IMR-90 (cell line): Measurements from ENCODE around the gene PSMD11. TPM values are rescaled to one million over a fixed set of nuclear protein-coding genes. Genes with fewer than 3 reads are reported as not detected.

Experiments used
- ATAC-seq: fragments of 200-7000 bp; cut with Tn5 transposase; 2 replicates; pipeline ENCODE4 v1.9.1; 2020; ENCODE audit warnings: low read depth, mild to moderate bottlenecking, moderate library complexity
- BruUV-seq: library from RNA; stranded (reverse); fragments of 400-500 nt; replicated peaks from 2 replicates; lab custom pipeline; 2021; lab: Mats Ljungman, UMichigan
- CTCF ChIA-PET: fragments of 300-600 bp; formaldehyde crosslinking; extraction: SDS; loops from one replicate; lab custom pipeline; 2021; ENCODE audit warnings: antibody characterized with exemption; lab: Yijun Ruan, JAX
- POLR2A ChIA-PET: fragments of 300-600 bp; sonication (Branson Sonifier 250); formaldehyde crosslinking; loops from one replicate; lab custom pipeline; 2022; ENCODE audit warnings: antibody characterized with exemption; ENCODE audit not compliant: unreplicated experiment; lab: Charles Lee
- DNase-seq: peaks from one replicate; pipeline ENCODE4 v3.0.0; 2013
- H2AFZ ChIP-seq: replicated peaks from 2 replicates; pipeline ENCODE3; 2013; ENCODE audit warnings: low read length, mild to moderate bottlenecking; ENCODE audit not compliant: poor library complexity
- H2AK5ac ChIP-seq: 2 replicates; pipeline ENCODE4 v1.6.1; 2013; ENCODE audit warnings: low read depth, low read length, inconsistent platforms
- H2AK9ac ChIP-seq: replicated peaks from 2 replicates; pipeline ENCODE3; 2013; ENCODE audit warnings: mild to moderate bottlenecking, low read depth, low read length, moderate library complexity; ENCODE audit not compliant: poor library complexity
- H2BK120ac ChIP-seq: 2 replicates; pipeline ENCODE4 v1.6.1; 2013; ENCODE audit warnings: low read depth, low read length, inconsistent platforms
- H2BK15ac ChIP-seq: 3 replicates; pipeline ENCODE4 v1.6.1; 2013; ENCODE audit warnings: low read depth, low read length, inconsistent platforms
- H2BK20ac ChIP-seq: 2 replicates; pipeline ENCODE4 v1.6.1; 2013; ENCODE audit warnings: low read depth, mild to moderate bottlenecking, inconsistent platforms, low read length, moderate library complexity
- H2BK5ac ChIP-seq: 2 replicates; pipeline ENCODE4 v1.6.1; 2013; ENCODE audit warnings: mild to moderate bottlenecking, low read depth, low read length, inconsistent platforms; ENCODE audit not compliant: poor library complexity, severe bottlenecking
- H3K14ac ChIP-seq: replicated peaks from 2 replicates; pipeline ENCODE4 v1.6.1; 2013; ENCODE audit warnings: low read depth, low read length, inconsistent platforms
- H3K18ac ChIP-seq: 2 replicates; pipeline ENCODE4 v1.6.1; 2013; ENCODE audit warnings: low read depth, low read length, control low read depth
- H3K23ac ChIP-seq: 2 replicates; pipeline ENCODE4 v1.6.1; 2013; ENCODE audit warnings: low read depth, low read length, inconsistent platforms
- H3K27ac ChIP-seq: 2 replicates; pipeline ENCODE4 v1.5.1; 2013; ENCODE audit warnings: mild to moderate bottlenecking, control low read depth, low read length; ENCODE audit not compliant: insufficient read depth
- H3K27me3 ChIP-seq: 2 replicates; pipeline ENCODE4 v1.6.1; 2013; ENCODE audit warnings: low read length; ENCODE audit not compliant: control insufficient read depth, insufficient read depth
- H3K36me3 ChIP-seq: 2 replicates; pipeline ENCODE4 v1.6.1; 2013; ENCODE audit warnings: low read length, mixed read lengths; ENCODE audit not compliant: control insufficient read depth, insufficient read depth
- H3K4ac ChIP-seq: 2 replicates; pipeline ENCODE4 v1.6.1; 2013; ENCODE audit warnings: low read depth, low read length, inconsistent platforms
- H3K4me1 ChIP-seq: 2 replicates; pipeline ENCODE4 v1.6.1; 2013; ENCODE audit warnings: low read length, mixed read lengths; ENCODE audit not compliant: control insufficient read depth, insufficient read depth
- H3K4me2 ChIP-seq: 2 replicates; pipeline ENCODE4 v1.6.1; 2013; ENCODE audit warnings: low read depth, mild to moderate bottlenecking, control low read depth, low read length, moderate library complexity
- H3K4me3 ChIP-seq: 2 replicates; pipeline ENCODE4 v1.5.1; 2013; ENCODE audit warnings: low read depth, mild to moderate bottlenecking, control low read depth, low read length, moderate library complexity; ENCODE audit not compliant: insufficient read depth
- H3K56ac ChIP-seq: 2 replicates; pipeline ENCODE4 v1.6.1; 2013; ENCODE audit warnings: low read length, inconsistent platforms; ENCODE audit not compliant: insufficient read depth; ENCODE audit errors: extremely low read depth
- H3K79me1 ChIP-seq, 2 experiments: 2 replicates each; pipeline ENCODE4 v1.6.1; 2013; ENCODE audit warnings: low read length in 2 of 2, inconsistent platforms in 1 of 2, low read depth in 1 of 2
- H3K9ac ChIP-seq: 2 replicates; pipeline ENCODE4 v1.6.1; 2013; ENCODE audit warnings: low read depth, low read length, control low read depth
- H3K9me1 ChIP-seq: 2 replicates; pipeline ENCODE4 v1.6.1; 2013; ENCODE audit warnings: low read length, inconsistent platforms; ENCODE audit not compliant: insufficient read depth
- H3K9me3 ChIP-seq: 2 replicates; pipeline ENCODE4 v1.6.1; 2013; ENCODE audit warnings: low read length; ENCODE audit not compliant: control insufficient read depth, insufficient read depth
- H4K20me1 ChIP-seq: 2 replicates; pipeline ENCODE4 v1.6.1; 2013; ENCODE audit warnings: low read length, inconsistent platforms; ENCODE audit not compliant: insufficient read depth
- H4K5ac ChIP-seq: 2 replicates; pipeline ENCODE4 v1.6.1; 2013; ENCODE audit warnings: mild to moderate bottlenecking, low read depth, low read length, control low read depth
- H4K8ac ChIP-seq, 2 experiments: 2 replicates each; pipeline ENCODE4 v1.6.1; 2013; ENCODE audit warnings: low read depth in 2 of 2, low read length in 2 of 2, control low read depth in 1 of 2, inconsistent platforms in 1 of 2
- H4K91ac ChIP-seq: 2 replicates; pipeline ENCODE4 v1.6.1; 2013; ENCODE audit warnings: low read depth, low read length, inconsistent platforms; ENCODE audit not compliant: insufficient read depth
- BHLHE40 ChIP-seq: fragments of 150-350 bp; IDR thresholded peaks from 2 replicates; pipeline ENCODE4 v1.6.1; 2016; ENCODE audit warnings: mild to moderate bottlenecking, low read depth, low read length
- MAFK ChIP-seq: IDR thresholded peaks from 2 replicates; pipeline ENCODE4 v1.6.1; 2012; ENCODE audit warnings: low read depth, low read length, improper control_type of control experiment
- MAZ ChIP-seq: IDR thresholded peaks from 2 replicates; pipeline ENCODE4 v1.6.1; 2012; ENCODE audit warnings: low read depth, mild to moderate bottlenecking, low read length, improper control_type of control experiment, moderate library complexity, borderline replicate concordance
- MXI1 ChIP-seq: IDR thresholded peaks from 2 replicates; pipeline ENCODE4 v1.6.1; 2012; ENCODE audit warnings: low read depth, mild to moderate bottlenecking, low read length, moderate library complexity, borderline replicate concordance
- RAD21 ChIP-seq: IDR thresholded peaks from 2 replicates; pipeline ENCODE4 v1.6.1; 2012; ENCODE audit warnings: low read length, improper control_type of control experiment
- RFX5 ChIP-seq: IDR thresholded peaks from 2 replicates; pipeline ENCODE4 v1.8.0; 2012; ENCODE audit warnings: low read depth, mild to moderate bottlenecking, low read length, moderate library complexity
- WGBS, 2 experiments: methylation state at CpG; one replicate each; pipeline versions ENCODE4 v1.1.5 to v1.1.7; 2013; ENCODE audit warnings: missing lambda C conversion rate in 2 of 2; ENCODE audit not compliant: insufficient read length in 1 of 2; ENCODE audit errors: extremely low coverage in 2 of 2; 5-methylcytosine and 5-hydroxymethylcytosine counted together
- dilution Hi-C: fragments of 300-500 bp; cut with HindIII; formaldehyde crosslinking; loops from one replicate; pipeline ENCODE4 v1.14.3; 2018; ENCODE audit warnings: low sequenced_read_pairs; ENCODE audit not compliant: unreplicated experiment
- in situ Hi-C: fragments of 300-500 bp; cut with MboI; formaldehyde crosslinking; loops from 3 replicates; pipeline ENCODE4 v1.14.3; 2019; ENCODE audit warnings: low sequenced_read_pairs, inconsistent platforms, mixed read lengths
- intact Hi-C: fragments of 100-400 bp; cut with micrococcal nuclease; formaldehyde crosslinking; loops from 2 replicates; pipeline ENCODE4 v1.10.0; 2022
- polyA plus RNA-seq, 3 experiments: library from polyadenylated mRNA; depleted of rRNA; stranded (reverse); fragments of >200 nt; gene quantifications; 2 replicates each; pipeline ENCODE4 v1.2.3, GENCODE V29; 2012; ENCODE audit warnings: low replicate concordance in 1 of 3
- total RNA-seq: library from RNA; depleted of rRNA; stranded (reverse); fragments of >200 nt; gene quantifications from 2 replicates; pipeline ENCODE4 v1.2.3, GENCODE V29; 2012
- TF ChIP-seq, protein P1 (sequence below): fragments of 150-350 bp; IDR thresholded peaks from 2 replicates; pipeline ENCODE4 v1.6.1; 2017; ENCODE audit warnings: mild to moderate bottlenecking, antibody characterized with exemption, low read length, low read depth

PSMD11 gene
- total and polyA plus RNA-seq, 2 of the 4 experiments (the other 2 are of a cell fraction) = 64.7 to 85.9 TPM

GRCh38 chr17:32484041-32484461 lies 39.7 kb downstream of the PSMD11 start:
- H3K9ac ChIP-seq = no peak overlapping the region
- H4K20me1 ChIP-seq = no peaks in the 10 kb centered on the region; the same call in 1 of the 2 replicates

More at GRCh38 chr17:32484041-32484461, 39.7 kb downstream of the PSMD11 start:
- 73% methylated on average over 3 of the region's 4 CpGs; no CpG with 5 or more reads in 1 of the 2 experiments for WGBS, 2 experiments
- H2AK5ac ChIP-seq = no peak overlapping the region
- H3K18ac ChIP-seq = no peak overlapping the region
- H3K27me3 ChIP-seq = no peaks in the 10 kb centered on the region
- ChIA-PET CTCF (interaction anchor here (0.8 kb wide), 1 partner anchor 271 kb away, joined by 3 read pairs; no protein-coding TSS in a partner anchor), POLR2A (no interaction called here)
- in situ Hi-C loops (loop anchor here (25.0 kb wide), 1 partner anchor 278 kb away; no protein-coding TSS in a partner anchor), intact Hi-C loops (no loop called here), dilution Hi-C loops (no loop called here)
- H3K4ac ChIP-seq = no peak overlapping the region
- peaks cover 25% of the 10 kb centered on the region for H3K36me3 ChIP-seq
- no peaks in the 10 kb centered on the region for H3K9me3 ChIP-seq
- no peak overlapping the region for H3K23ac ChIP-seq
- H3K4me2 ChIP-seq = no peak overlapping the region
- BruUV-seq = no TSS peak
- H2AFZ ChIP-seq = no peak overlapping the region
- DNase-seq = no peak
- H2BK120ac ChIP-seq = no peak overlapping the region
- H4K8ac ChIP-seq = no peak overlapping the region
- H3K79me1 ChIP-seq = peaks cover 0 to 6% of the 10 kb centered on the region in 2 experiments; a peak in 1 of 4 replicates
- no peak overlapping the region for H2BK5ac ChIP-seq
- H4K91ac ChIP-seq = no peak overlapping the region
- ATAC-seq = no peak
- H3K27ac ChIP-seq = no peak overlapping the region
- H2BK20ac ChIP-seq = no peak overlapping the region
- no peak overlapping the region for H3K14ac ChIP-seq
- no peak overlapping the region for H2AK9ac ChIP-seq
- H3K9me1 ChIP-seq = peaks cover 4% of the 10 kb centered on the region
- no peak overlapping the region for H2BK15ac ChIP-seq
- peaks cover 5% of the 10 kb centered on the region; the same call in 1 of the 2 replicates for H3K4me1 ChIP-seq
- H4K5ac ChIP-seq = no peak overlapping the region
- TF ChIP-seq RAD21 = no peak
- TF ChIP-seq MXI1 = no peak
- TF ChIP-seq RFX5 = no peak
- TF ChIP-seq, protein P1, sequence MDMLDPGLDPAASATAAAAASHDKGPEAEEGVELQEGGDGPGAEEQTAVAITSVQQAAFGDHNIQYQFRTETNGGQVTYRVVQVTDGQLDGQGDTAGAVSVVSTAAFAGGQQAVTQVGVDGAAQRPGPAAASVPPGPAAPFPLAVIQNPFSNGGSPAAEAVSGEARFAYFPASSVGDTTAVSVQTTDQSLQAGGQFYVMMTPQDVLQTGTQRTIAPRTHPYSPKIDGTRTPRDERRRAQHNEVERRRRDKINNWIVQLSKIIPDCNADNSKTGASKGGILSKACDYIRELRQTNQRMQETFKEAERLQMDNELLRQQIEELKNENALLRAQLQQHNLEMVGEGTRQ = no peak
- TF ChIP-seq MAFK = no peak
- TF ChIP-seq BHLHE40 = no peak
- TF ChIP-seq MAZ = no peak
- no peak overlapping the region for H3K56ac ChIP-seq
- no peak overlapping the region for H3K4me3 ChIP-seq
